ENCODE measurements around the gene DGKH. TPM values are rescaled to one million over a fixed set of nuclear protein-coding genes. Genes with fewer than 3 reads are reported as not detected.

Gene DGKH
- total and polyA plus RNA-seq, 9 of the 15 experiments (the other 6 are each of a cell fraction or from before 2014, with no cell fraction given): 0.38 to 4.4 (median 3.1) TPM

DNA sequence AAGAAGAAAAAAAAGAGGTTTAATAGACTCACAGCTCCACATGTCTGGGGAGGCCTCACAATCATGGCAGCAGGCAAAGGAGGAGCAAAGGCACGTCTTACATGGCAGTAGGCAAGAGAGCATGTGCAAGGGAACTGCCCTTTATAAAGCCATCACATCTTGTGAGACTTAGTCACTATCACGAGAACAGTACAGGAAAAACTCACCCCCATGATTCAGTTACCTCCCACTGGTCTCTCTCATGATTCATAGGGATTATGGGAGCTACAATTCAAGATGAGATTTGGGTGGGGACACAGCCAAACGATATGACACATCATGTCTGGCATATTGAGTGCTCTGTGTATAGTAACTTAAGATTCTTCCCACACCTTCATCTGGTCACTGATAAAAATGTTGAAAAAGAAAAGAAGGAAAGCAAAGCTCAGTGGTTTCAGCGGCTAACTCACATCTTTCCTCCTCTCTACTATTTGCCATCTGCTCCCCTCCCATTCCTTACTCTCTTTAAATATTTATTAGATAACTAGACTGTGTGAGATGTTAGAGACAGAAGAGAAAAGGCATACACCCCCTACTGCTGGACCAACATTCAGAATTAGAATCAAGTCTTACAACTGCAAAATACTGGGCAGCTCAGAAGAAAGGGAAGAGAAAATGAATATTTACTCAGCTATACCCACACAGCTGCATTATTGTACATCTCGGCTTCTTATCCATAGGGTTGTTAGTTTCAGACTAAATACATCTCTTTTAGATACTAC is 163.4 kb downstream of the DGKH start:
- no peak for DNase-seq (ENCODE audit: extremely low read depth in 1 of 4, low spot score in 3 of 4)
- ATAC-seq: no peak
- H3K9ac ChIP-seq (ENCODE audit: insufficient read depth in 1 of 2, low read depth in 2 of 2, low read length in 2 of 2): no peak overlapping the region
- no peaks in the 10 kb centered on the region for H3K9me3 ChIP-seq (replicated peaks; ENCODE audit: control insufficient read depth, insufficient read depth, low read depth, low read length)
- H3K27me3 ChIP-seq (ENCODE audit: control insufficient read depth in 2 of 2, insufficient read depth in 2 of 2, low read length in 2 of 2): no peaks in the 10 kb centered on the region
- H3K4me3 ChIP-seq: no peak overlapping the region
- H3K79me2 ChIP-seq (ENCODE audit: control insufficient read depth, insufficient read depth, low read length): no peaks in the 10 kb centered on the region
- FAIRE-seq: no peak
- no peaks in the 10 kb centered on the region for H3K9me1 ChIP-seq (ENCODE audit: control insufficient read depth, insufficient read depth, low read length)
- no peaks in the 10 kb centered on the region for H4K20me1 ChIP-seq (replicated peaks; ENCODE audit: control insufficient read depth, insufficient read depth, low read length)
- intact Hi-C loops (cut with micrococcal nuclease): loop anchor here (10.0 kb wide), 2 partner anchors 167 to 307 kb away; partner anchors contain the start of gene DGKH
- peaks cover 13% of the 10 kb centered on the region; the same call in 1 of the 3 replicates for H3K36me3 ChIP-seq (ENCODE audit: control insufficient read depth, insufficient read depth, low read length)
- no peak overlapping the region for H3K4me2 ChIP-seq (ENCODE audit: insufficient read depth, low read length)
- no peak for TF ChIP-seq BRF1 (IDR thresholded peaks at IDR 0.05; ENCODE audit: borderline replicate concordance, extremely low read depth, insufficient read length)
- peak; percentile 70; the same call in 1 of the 2 replicates for TF ChIP-seq ZNF431 (CRISPR knock-in tag; IDR thresholded peaks at IDR 0.05)
- no peak for TF ChIP-seq CEBPG (CRISPR knock-in tag; IDR thresholded peaks at IDR 0.05)
- TF ChIP-seq CEBPG (tag; conservative IDR thresholded peaks at IDR 0.05 in 1 of 2, IDR thresholded peaks at IDR 0.05 in 1 of 2): no peak
- TF ChIP-seq GATAD2B (IDR thresholded peaks at IDR 0.05; ENCODE audit: borderline replicate concordance): no peak
- TF ChIP-seq HDGF (IDR thresholded peaks at IDR 0.05): no peak
- TF ChIP-seq THAP12 (CRISPR knock-in tag; IDR thresholded peaks at IDR 0.05): no peak
- no TSS peak for BruUV-seq (replicated peaks)
- CTCF ChIA-PET (ENCODE audit: low intra/inter-chr PET ratio): no interaction called here
- no peak overlapping the region for H2AFZ ChIP-seq (ENCODE audit: low read depth, low read length)
- H3K27ac ChIP-seq (ENCODE audit: extremely low read depth, low read depth, low read length): no peak overlapping the region
- H3K4me1 ChIP-seq (replicated peaks in 1 of 2; ENCODE audit: control insufficient read depth in 2 of 2, insufficient read depth in 2 of 2, low read length in 2 of 2): no peaks in the 10 kb centered on the region; a peak in 1 of 5 replicates
- in situ Hi-C loops (cut with MboI): no loop called here
- POLR2A ChIA-PET: no interaction called here
- WGBS (ENCODE audit: insufficient coverage, low coverage, missing lambda C conversion rate): 58% methylated on average over 5 of the region's 5 CpGs

Measured in K562 (cell line).